Measurements from ENCODE around the gene GRIK2. TPM values are rescaled to one million over a fixed set of nuclear protein-coding genes. Genes with fewer than 3 reads are reported as not detected.

Gene GRIK2
- total RNA-seq, 1 experiment from 2014 or later: 0.70 TPM

- Histone ChIP-seq H2BK120ac (ENCODE audit: low read depth, low read length, poor library complexity, severe bottlenecking) (no peak overlapping the region), H2BK12ac (ENCODE audit: insufficient read length, low read depth, low read length) (no peak overlapping the region), H3K4ac (ENCODE audit: low read depth, low read length) (no peak overlapping the region), H3T11ph (ENCODE audit: low read length) (no peak overlapping the region), H4K8ac (replicated peaks; ENCODE audit: insufficient read length, low read depth, low read length) (no peak overlapping the region), H2BK15ac (ENCODE audit: low read depth, low read length) (no peak overlapping the region), H3K4me1 (ENCODE audit: insufficient read depth, low read length) (no peaks in the 10 kb centered on the region), H3K14ac (ENCODE audit: insufficient read depth, low read length) (no peak overlapping the region), H4K91ac (ENCODE audit: insufficient read length, low read depth, low read length) (no peak overlapping the region), H2BK20ac (ENCODE audit: low read depth, low read length, poor library complexity, severe bottlenecking) (no peak overlapping the region), H3K56ac (ENCODE audit: insufficient read length, low read depth, low read length) (no peak overlapping the region), H3K9me3 (ENCODE audit: control insufficient read depth, low read depth, low read length) (no peaks in the 10 kb centered on the region), H2BK5ac (ENCODE audit: insufficient read length, low read length) (no peak overlapping the region), H3K27ac (ENCODE audit: insufficient read length, low read depth, low read length) (no peak overlapping the region), H4K5ac (ENCODE audit: insufficient read length, low read depth, low read length) (no peak overlapping the region), H3K79me2 (ENCODE audit: insufficient read depth, low read length) (no peaks in the 10 kb centered on the region), H3K4me2 (ENCODE audit: insufficient read depth, insufficient read length, low read length) (no peak overlapping the region), H3K27me3 (ENCODE audit: insufficient read depth, low read length) (no peaks in the 10 kb centered on the region), H3K23ac (ENCODE audit: insufficient read length, low read depth, low read length) (no peak overlapping the region), H2AK5ac (ENCODE audit: insufficient read length, low read length) (no peak overlapping the region), H2AFZ (ENCODE audit: low read length) (no peak overlapping the region), H3K23me2 (ENCODE audit: insufficient read length, low read depth, low read length, poor library complexity, severe bottlenecking) (no peaks in the 10 kb centered on the region), H3K18ac (ENCODE audit: insufficient read length, low read depth, low read length) (no peak overlapping the region), H3K79me1 (ENCODE audit: insufficient read depth, low read depth, low read length, poor library complexity, severe bottlenecking) (no peaks in the 10 kb centered on the region), H4K20me1 (ENCODE audit: control insufficient read depth, insufficient read depth, insufficient read length) (no peaks in the 10 kb centered on the region), H3K9ac (ENCODE audit: extremely low read depth, insufficient read length, low read length) (no peak overlapping the region)
- Mint-ChIP-seq H3K4me3 (no peak overlapping the region), H3K27me3 (ENCODE audit: low read depth) (no peaks in the 10 kb centered on the region), H3K9me3 (no peaks in the 10 kb centered on the region), H3K4me1 (peaks cover 13 to 15% of the 10 kb centered on the region in 2 experiments), H3K27ac (peak overlapping the region in 1 of 3 experiments; percentile 9; a peak in 2 of 7 replicates), H3K36me3 (ENCODE audit: insufficient read depth in 1 of 3, low read depth in 3 of 3) (peaks cover 0 to 6% (median 4%) of the 10 kb centered on the region in 3 experiments; a peak in 5 of 7 replicates)
- no peak for DNase-seq
- no peak for TF ChIP-seq CTCF (conservative IDR thresholded peaks at IDR 0.05)
- no CpG with 5 or more reads among the region's 1 CpG for WGBS (ENCODE audit: extremely low coverage, insufficient read length, low lambda C conversion rate)
Measured at GRCh38 chr6:101429270-101429669, 35.8 kb downstream of the GRIK2 start.

Data from H9 (cell line).